Measurements from ENCODE around the gene GNAL.

DNA sequence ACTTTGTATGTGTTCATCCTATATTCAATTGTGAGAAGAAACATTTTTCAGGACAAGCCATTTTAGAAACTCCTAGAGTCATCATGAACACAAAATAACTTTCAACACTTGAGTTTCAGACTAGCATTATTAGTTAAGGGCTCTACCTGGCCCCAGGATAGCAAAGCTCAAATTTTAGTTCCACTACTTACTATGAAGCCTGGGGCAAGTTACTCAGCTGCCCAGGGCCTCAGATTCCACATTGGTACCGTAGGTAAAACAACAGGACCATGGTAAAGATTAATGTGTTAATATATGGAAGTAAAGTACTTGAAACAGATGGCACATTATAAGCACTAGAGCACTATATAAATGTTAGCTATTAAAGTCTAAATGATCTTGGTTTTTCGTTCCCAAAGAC lies 199.7 kb downstream of the GNAL start:
- TF ChIP-seq, protein P1, sequence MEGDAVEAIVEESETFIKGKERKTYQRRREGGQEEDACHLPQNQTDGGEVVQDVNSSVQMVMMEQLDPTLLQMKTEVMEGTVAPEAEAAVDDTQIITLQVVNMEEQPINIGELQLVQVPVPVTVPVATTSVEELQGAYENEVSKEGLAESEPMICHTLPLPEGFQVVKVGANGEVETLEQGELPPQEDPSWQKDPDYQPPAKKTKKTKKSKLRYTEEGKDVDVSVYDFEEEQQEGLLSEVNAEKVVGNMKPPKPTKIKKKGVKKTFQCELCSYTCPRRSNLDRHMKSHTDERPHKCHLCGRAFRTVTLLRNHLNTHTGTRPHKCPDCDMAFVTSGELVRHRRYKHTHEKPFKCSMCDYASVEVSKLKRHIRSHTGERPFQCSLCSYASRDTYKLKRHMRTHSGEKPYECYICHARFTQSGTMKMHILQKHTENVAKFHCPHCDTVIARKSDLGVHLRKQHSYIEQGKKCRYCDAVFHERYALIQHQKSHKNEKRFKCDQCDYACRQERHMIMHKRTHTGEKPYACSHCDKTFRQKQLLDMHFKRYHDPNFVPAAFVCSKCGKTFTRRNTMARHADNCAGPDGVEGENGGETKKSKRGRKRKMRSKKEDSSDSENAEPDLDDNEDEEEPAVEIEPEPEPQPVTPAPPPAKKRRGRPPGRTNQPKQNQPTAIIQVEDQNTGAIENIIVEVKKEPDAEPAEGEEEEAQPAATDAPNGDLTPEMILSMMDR (IDR thresholded peaks at IDR 0.05): no peak
- TF ChIP-seq POLR2A (IDR thresholded peaks at IDR 0.05): no peak

Data from testis (tissue), 2 donors.